CD1c-positive myeloid dendritic cell (primary cell): ENCODE data around the gene BLZF1.
"Not testable (repeated sequence)": the region's sequence is repeated elsewhere in the genome, so short reads cannot be mapped to it uniquely, and the experiment has no call there.

ENCODE experiments used
- DNase-seq: peaks from one replicate; pipeline ENCODE4 v3.0.0-alpha.2; 2016; ENCODE audit errors: extremely low spot score

Gene BLZF1

DNA sequence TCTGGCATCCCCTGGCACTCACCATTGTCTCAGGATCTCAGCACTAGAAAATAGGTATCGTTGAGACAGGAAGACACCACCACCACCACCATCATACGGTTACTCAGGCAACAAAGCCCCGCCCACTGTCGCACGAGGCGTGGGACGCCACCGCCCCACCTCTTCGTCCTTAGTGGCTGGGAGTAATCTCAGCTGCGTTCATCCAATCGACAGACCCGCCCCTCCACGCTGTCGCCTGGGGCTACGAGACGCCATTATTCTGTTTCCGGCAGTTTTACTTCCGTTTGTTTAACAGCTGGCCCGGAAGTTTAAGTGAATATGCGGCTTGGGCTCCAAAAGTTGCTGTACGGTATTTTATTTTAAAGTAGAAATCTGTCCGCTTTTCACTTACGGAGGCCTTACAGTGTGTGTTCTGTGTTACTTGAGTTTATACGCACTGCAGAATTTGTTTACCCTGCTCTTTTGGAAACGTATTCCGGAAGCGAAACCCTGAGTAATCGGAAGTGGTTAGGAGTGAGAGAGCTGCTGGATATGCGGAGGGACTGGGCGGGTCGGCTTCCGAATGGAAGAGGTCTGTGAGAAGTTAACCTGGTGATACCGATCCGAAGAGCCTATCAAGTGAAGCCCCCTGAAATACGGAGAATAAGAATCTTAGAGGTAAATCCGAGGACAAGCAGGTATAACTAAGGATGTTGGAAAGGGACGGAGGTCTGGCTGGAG lies at the start of gene BLZF1, which contains the start of gene NME7:
Gene BLZF1 (plus strand): TSS at position 510 of the 720 bp plus-strand sequence. CDS start 1,328 bp downstream, outside the sequence.
Gene NME7 (minus strand): TSS at position 112 of the 720 bp plus-strand sequence. CDS start 87 bp downstream, at position 25.
- DNase-seq = peak; percentile 99

DNA sequence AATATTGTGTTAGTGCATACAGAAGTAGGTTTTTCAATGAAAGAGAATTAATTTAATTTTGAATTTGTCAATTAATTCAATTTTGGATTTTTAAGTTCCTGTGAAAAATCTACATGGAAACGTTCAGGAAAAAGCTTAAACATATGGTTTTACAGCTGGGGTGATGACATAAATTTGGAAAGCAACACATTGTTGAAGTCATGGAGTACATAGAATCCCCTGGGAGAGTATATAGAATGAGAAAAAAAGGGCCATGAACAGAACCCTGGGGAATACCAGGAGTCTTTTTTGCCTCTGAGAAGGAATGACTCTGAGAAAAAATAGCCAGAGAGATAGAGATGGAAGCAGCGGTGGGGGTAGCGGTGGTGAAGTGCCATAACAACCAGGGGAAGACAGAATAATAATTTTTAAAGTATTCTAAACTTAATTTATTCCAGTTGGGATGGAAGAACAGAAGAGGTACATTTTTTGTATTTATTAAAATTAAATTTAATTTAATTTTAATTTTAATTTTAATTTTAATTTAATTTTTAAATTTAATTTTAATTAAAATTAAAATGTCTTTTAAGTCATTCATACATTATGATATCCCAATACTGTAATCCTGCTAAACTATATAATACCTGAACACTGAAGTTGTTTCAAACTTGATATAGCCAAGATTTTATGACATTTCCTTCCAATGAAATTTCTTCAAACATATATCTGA lies 49.3 kb upstream of the BLZF1 start:
- no peak for DNase-seq

GRCh38 chr1:169321539-169321938 lies 46.5 kb upstream of the BLZF1 start:
- no peak for DNase-seq

- no peak for DNase-seq
Observed at GRCh38 chr1:169322138-169322537, 45.9 kb upstream of the BLZF1 start.

- no peak for DNase-seq
Observed at GRCh38 chr1:169325117-169325516, 42.9 kb upstream of the BLZF1 start.

- peak; percentile 3 for DNase-seq
Observed at GRCh38 chr1:169326261-169326955, 41.6 kb upstream of the BLZF1 start.

DNA sequence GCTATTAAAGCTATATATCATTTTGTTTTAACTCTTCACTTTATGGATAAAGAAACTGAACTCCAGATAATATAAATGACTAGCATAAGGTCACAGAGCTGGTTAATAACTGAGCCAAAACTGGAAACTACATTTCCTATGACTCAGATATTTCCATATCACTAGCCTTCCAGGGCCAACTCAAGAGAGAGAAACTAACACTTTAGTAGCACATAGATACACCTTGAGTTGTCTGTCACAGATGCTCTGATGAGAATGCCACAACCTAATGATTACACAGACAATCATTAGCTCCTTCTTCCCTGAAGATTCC lies 41.1 kb upstream of the BLZF1 start:
- DNase-seq = no peak

DNA sequence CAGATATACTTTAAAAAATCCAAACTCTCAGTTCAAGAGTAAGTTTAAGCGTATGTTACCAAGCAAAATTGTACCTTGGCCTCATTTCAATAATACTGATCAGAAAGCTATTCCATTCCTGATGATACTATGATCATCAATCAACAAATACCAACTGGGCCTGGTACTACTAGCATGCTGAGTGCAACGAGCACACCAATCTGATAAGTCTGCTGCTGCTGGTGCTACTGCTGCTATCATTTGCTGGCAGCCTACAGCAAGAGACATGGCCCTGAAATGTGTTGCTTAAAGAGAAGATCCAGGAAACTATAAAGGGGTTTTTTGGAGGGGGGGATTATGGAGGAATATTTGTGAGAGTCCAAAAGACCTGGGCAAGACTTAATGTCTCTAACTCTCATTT lies 40.1 kb upstream of the BLZF1 start:
- DNase-seq = no peak

DNA sequence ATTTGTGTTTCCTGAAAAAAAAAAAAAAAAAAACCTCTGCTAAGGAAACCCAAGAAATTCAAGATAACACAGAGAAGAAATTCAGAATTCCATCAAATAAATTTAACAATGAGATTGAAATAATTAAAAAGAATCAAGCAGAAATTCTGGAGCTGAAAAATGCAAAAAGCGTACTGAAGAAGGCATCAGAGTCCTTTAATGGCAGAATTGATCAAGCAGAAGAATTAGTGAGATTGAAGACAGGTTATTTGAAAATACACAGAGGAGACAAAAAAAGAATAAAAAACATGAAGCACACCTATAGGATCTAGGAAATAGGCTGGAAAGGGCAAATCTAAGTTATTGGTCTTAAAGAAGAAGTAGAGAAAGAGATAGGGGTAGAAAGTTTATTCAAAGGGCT lies 38.6 kb upstream of the BLZF1 start:
- DNase-seq = no peak

GRCh38 chr1:169330927-169331326 lies 37.1 kb upstream of the BLZF1 start:
- no peak for DNase-seq

- not testable (repeated sequence) for DNase-seq
Observed at GRCh38 chr1:169334727-169335126, 33.3 kb upstream of the BLZF1 start.

DNA sequence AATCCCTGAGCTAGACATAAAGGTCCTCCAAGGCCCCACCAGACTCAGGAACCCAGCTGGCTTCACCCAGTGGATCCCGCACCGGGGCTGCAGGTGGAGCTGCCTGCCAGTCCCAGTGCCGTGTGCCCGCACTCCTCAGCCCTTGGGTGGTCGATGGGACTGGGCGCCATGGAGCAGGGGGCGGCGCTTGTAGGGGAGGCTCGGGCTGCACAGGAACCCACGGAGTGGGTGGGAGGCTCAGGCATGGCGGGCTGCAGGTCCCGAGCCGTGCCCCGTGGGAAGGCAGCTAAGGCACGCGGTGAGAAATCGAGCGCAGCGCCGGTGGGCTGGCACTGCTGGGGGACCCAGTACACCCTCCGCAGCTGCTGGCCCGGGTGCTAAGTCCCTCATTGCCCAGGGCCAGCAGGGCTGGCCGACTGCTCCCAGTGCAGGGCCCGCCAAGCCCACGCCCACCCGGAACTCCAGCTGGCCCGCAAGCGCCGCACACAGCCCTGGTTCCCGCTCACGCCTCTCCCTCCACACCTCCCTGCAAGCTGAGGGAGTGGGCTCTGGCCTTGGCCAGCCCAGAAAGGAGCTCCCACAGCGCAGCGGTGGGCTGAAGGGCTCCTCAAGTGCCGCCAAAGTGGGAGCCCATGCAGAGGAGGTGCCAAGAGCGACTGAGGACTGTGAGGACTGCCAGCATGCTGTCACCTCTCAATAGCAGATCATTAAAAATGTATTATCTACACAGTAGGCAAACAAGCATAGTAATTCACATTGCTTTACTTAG lies 30.9 kb upstream of the BLZF1 start:
- DNase-seq = not testable (repeated sequence)

GRCh38 chr1:169338617-169339016 lies 29.4 kb upstream of the BLZF1 start:
- DNase-seq = no peak

DNA sequence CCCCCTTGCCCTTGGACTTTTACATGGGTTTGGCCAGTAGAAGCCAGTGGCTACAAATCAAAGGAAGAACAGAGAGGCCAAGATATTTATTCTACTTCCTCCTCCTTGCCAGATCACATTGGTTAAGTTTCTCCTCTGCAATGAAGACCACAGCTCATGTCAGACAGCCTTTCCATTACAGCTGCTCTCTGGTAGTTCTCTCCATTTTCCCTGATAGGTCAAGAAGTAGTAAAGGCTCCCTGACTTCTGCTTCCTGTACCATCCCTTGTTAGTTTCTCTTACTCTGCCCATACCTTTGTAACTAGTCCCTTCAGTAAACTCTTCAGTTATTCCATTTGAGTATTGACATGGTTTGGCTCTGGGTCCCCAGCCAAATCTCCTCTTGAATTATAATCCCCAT lies 28.2 kb upstream of the BLZF1 start:
- no peak for DNase-seq

- no peak for DNase-seq
Observed at GRCh38 chr1:169340882-169341281, 27.1 kb upstream of the BLZF1 start.

GRCh38 chr1:169342096-169342495 lies 25.9 kb upstream of the BLZF1 start:
- not testable (repeated sequence) for DNase-seq

DNA sequence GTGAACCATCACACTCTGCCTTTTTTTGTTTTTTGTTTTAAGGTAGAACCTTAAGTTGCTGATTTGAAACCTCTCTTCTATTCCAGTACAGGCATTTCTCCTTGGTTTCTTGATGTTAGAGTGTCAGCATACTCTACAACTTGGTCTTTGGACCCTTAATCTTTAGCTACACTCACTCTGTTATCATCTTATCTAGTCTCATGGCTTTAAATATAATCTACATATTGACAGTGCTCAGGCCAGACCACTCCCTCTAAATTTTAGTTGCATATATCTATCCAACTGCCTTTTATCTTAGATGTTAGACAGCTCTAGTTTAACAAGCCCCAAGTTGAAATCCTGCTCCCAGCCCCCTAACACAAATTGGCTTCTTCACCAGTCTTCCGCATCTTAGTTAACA lies 22.5 kb upstream of the BLZF1 start:
- no peak for DNase-seq

DNA sequence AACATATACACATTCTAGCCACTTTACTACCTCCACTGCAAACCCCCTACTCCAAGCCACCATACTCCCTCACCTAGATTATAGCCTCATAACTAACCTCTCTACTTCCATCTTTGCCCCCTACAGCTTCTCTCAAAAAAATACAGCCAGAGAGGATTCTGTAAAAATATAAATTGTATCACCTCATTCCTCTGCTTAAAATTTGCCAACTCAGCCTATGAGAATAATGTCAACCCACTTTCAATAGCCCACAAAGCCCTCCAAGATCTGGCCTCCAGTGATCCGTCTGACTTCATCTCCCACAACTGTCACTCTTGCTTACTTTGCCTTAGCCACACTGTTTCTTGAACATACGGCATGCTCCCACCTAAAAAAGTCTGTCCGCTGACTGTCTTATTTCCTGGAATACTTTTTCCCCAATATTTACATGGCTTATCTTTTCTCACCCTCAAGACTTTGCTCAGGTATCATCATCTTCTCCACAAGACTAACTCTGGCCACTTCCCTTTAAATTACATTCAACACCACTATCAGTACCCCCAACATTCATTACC lies 21.9 kb upstream of the BLZF1 start:
- no peak for DNase-seq

- no peak for DNase-seq
Observed at GRCh38 chr1:169347688-169348382, 20.2 kb upstream of the BLZF1 start.

GRCh38 chr1:169348383-169349036 lies 19.5 kb upstream of the BLZF1 start:
- DNase-seq = peak; percentile 76

- no peak for DNase-seq
Observed at GRCh38 chr1:169360415-169360814, 7.6 kb upstream of the BLZF1 start.
